C4-2B (cell line): Measurements from ENCODE around the gene DNAJA3.

Experiments
- H3K27ac ChIP-seq: fragments of 450-650 bp; 2 replicates; pipeline ENCODE4 v1.5.1; 2017
- CTCF ChIP-seq: fragments of 450-650 bp; conservative IDR thresholded peaks from 2 replicates; pipeline ENCODE4 v1.5.1; 2017; ENCODE audit warnings: mild to moderate bottlenecking
- ZFX ChIP-seq: fragments of 450-650 bp; IDR thresholded peaks from 2 replicates; pipeline ENCODE4 v1.6.1; 2017

DNAJA3 gene

GRCh38 chr16:4412159-4412558 lies 13.5 kb upstream of the DNAJA3 start:
- TF ChIP-seq ZFX (no peak), CTCF (no peak)
- H3K27ac ChIP-seq: no peak overlapping the region

- TF ChIP-seq ZFX (no peak), CTCF (no peak)
- H3K27ac ChIP-seq: no peak overlapping the region
Observed at GRCh38 chr16:4412854-4413253, 12.8 kb upstream of the DNAJA3 start.

- no peak overlapping the region for H3K27ac ChIP-seq
- no peak for TF ChIP-seq CTCF
- TF ChIP-seq ZFX: no peak
Observed at GRCh38 chr16:4414187-4414917, 11.3 kb upstream of the DNAJA3 start.

GRCh38 chr16:4415538-4416199 lies 10.0 kb upstream of the DNAJA3 start:
- no peak for TF ChIP-seq CTCF
- TF ChIP-seq ZFX: peak; percentile 55; the same call in 1 of the 2 replicates
- peak overlapping the region; percentile 85 for H3K27ac ChIP-seq

- TF ChIP-seq ZFX (0 out of 2 replicates have a peak, but pooled peaks have one; percentile 13), CTCF (no peak)
- H3K27ac ChIP-seq: peak within 1 kb of the TSS; percentile 85
Observed at GRCh38 chr16:4416200-4417032, 9.3 kb upstream of the DNAJA3 start, which contains the start of gene CORO7. CORO7 (minus strand) TSS chr16:4416596; CDS start chr16:4416518, 78 bp downstream.

- no peak for TF ChIP-seq CTCF
- TF ChIP-seq ZFX: no peak
- no peak overlapping the region for H3K27ac ChIP-seq
Observed at GRCh38 chr16:4419402-4419959, 6.2 kb upstream of the DNAJA3 start.
